BJ (cell line): ENCODE results near the gene COL11A1. TPM values are rescaled to one million over a fixed set of nuclear protein-coding genes. Genes with fewer than 3 reads are reported as not detected.

Experiments used
- CTCF ChIA-PET: fragments of 350-600 bp; formaldehyde crosslinking; extraction: SDS; loops from one replicate; lab custom pipeline; 2021; ENCODE audit warnings: antibody characterized with exemption, inconsistent platforms; lab: Yijun Ruan, JAX
- POLR2A ChIA-PET: fragments of 300-600 bp; sonication (Branson Sonifier 250); formaldehyde crosslinking; extraction: SDS; loops from one replicate; lab custom pipeline; 2021; ENCODE audit warnings: antibody characterized with exemption; lab: Charles Lee
- DNase-seq: peaks from one replicate; pipeline ENCODE4 v3.0.0-alpha.2; 2011; ENCODE audit warnings: low read depth
- H3K27me3 ChIP-seq: 2 replicates; pipeline ENCODE4 v1.6.0; 2011; ENCODE audit warnings: low read length; ENCODE audit not compliant: control insufficient read depth, insufficient read depth
- H3K36me3 ChIP-seq: 2 replicates; pipeline ENCODE4 v1.5.1; 2011; ENCODE audit warnings: low read length; ENCODE audit not compliant: control insufficient read depth, insufficient read depth
- H3K4me3 ChIP-seq: 2 replicates; pipeline ENCODE4 v1.5.1; 2011; ENCODE audit warnings: low read depth, mild to moderate bottlenecking, control low read depth, low read length
- CTCF ChIP-seq: IDR thresholded peaks from 2 replicates; pipeline ENCODE4 v1.5.1; 2011; ENCODE audit warnings: low read depth, mild to moderate bottlenecking, control low read depth, inconsistent platforms, low read length, moderate library complexity; ENCODE audit not compliant: insufficient read depth
- polyA plus RNA-seq: library from polyadenylated mRNA; depleted of rRNA; stranded (reverse); fragments of >200 nt; gene quantifications from 2 replicates; pipeline ENCODE4 v1.2.3, GENCODE V29; 2011

COL11A1 gene
- polyA plus RNA-seq, 1 experiment = 34.4 TPM

- Histone ChIP-seq H3K4me3 (peak overlapping the region; percentile 65), H3K27me3 (no peaks in the 10 kb centered on the region), H3K36me3 (no peaks in the 10 kb centered on the region)
- TF ChIP-seq CTCF = no peak
- DNase-seq = no peak
- ChIA-PET CTCF (interaction anchor here (0.5 to 5.7 kb wide), 7 partner anchors 14 to 403 kb away, joined by 3 to 47 read pairs (median 5); no protein-coding TSS in a partner anchor), POLR2A (interaction anchor here (0.7 kb wide), 1 partner anchor 49 kb away, joined by 4 read pairs; no protein-coding TSS in a partner anchor)
Observed at GRCh38 chr1:103107741-103108375, 464 bp downstream of the COL11A1 start.

- CTCF ChIA-PET = interaction anchor here (0.6 to 5.7 kb wide), 24 partner anchors 18 to 419 kb away, joined by 3 to 47 read pairs (median 4); partner anchors contain the start of gene RNPC3
- POLR2A ChIA-PET = interaction anchor here (0.5 kb wide), 1 partner anchor 11 kb away, joined by 3 read pairs; no protein-coding TSS in a partner anchor
- TF ChIP-seq CTCF = peak; percentile 60
Observed at GRCh38 chr1:103106426-103107341, 1.6 kb downstream of the COL11A1 start.

GRCh38 chr1:103101399-103101798 lies 6.9 kb downstream of the COL11A1 start:
- H3K27me3 ChIP-seq = no peaks in the 10 kb centered on the region
- TF ChIP-seq CTCF = no peak
- no peak overlapping the region for H3K4me3 ChIP-seq
- ChIA-PET CTCF (interaction anchor here (0.6 to 2.5 kb wide), 5 partner anchors 15 to 413 kb away, joined by 3 to 13 read pairs (median 4); no protein-coding TSS in a partner anchor), POLR2A (interaction anchor here (0.6 to 0.7 kb wide), 2 partner anchors 34 to 99 kb away, joined by 4 to 7 read pairs; no protein-coding TSS in a partner anchor)
- no peak for DNase-seq
- no peaks in the 10 kb centered on the region for H3K36me3 ChIP-seq

More at GRCh38 chr1:103106426-103107341, 1.6 kb downstream of the COL11A1 start:
- H3K4me3 ChIP-seq = peak overlapping the region; percentile 65
- DNase-seq = no peak
- H3K36me3 ChIP-seq = no peaks in the 10 kb centered on the region
- H3K27me3 ChIP-seq = no peaks in the 10 kb centered on the region

- TF ChIP-seq CTCF = no peak
- DNase-seq = no peak
- ChIA-PET POLR2A (no interaction called here), CTCF (interaction anchor here (1.7 to 4.0 kb wide), 2 partner anchors 17 to 372 kb away, joined by 6 to 19 read pairs; no protein-coding TSS in a partner anchor)
- H3K36me3 ChIP-seq = no peaks in the 10 kb centered on the region
- H3K4me3 ChIP-seq = no peak overlapping the region
- no peaks in the 10 kb centered on the region for H3K27me3 ChIP-seq
Observed at GRCh38 chr1:103089221-103089620, 19.1 kb downstream of the COL11A1 start.
